Ishikawa (cell line): ENCODE data around the gene ATG7.

Experiments
- CEBPB ChIP-seq: IDR thresholded peaks from 2 replicates; pipeline ENCODE4 v1.6.1; 2012
- CREB1 ChIP-seq: IDR thresholded peaks from 2 replicates; pipeline ENCODE4 v1.6.1; 2012; ENCODE audit warnings: low read depth
- EP300 ChIP-seq: IDR thresholded peaks from 2 replicates; pipeline ENCODE4 v1.6.1; 2012; ENCODE audit warnings: borderline replicate concordance
- NFIC ChIP-seq: IDR thresholded peaks from 2 replicates; pipeline ENCODE4 v1.6.1; 2012
- RAD21 ChIP-seq: IDR thresholded peaks from 2 replicates; pipeline ENCODE4 v1.6.1; 2012; ENCODE audit warnings: low read depth
- TAF1 ChIP-seq: IDR thresholded peaks from 2 replicates; pipeline ENCODE4 v1.6.1; 2012; ENCODE audit warnings: low read depth, mild to moderate bottlenecking
- USF1 ChIP-seq: IDR thresholded peaks from 2 replicates; pipeline ENCODE4 v1.6.1; 2012
- YY1 ChIP-seq: IDR thresholded peaks from 2 replicates; pipeline ENCODE4 v1.6.1; 2012; ENCODE audit warnings: low read depth
- ZBTB7A ChIP-seq: IDR thresholded peaks from 2 replicates; pipeline ENCODE4 v1.6.1; 2012; ENCODE audit warnings: low read depth

GRCh38 chr3:11498646-11499045, 226.4 kb downstream of the ATG7 start:
- TF ChIP-seq EP300 (no peak), USF1 (no peak), YY1 (peak; percentile 85), CEBPB (no peak), ZBTB7A (no peak), TAF1 (no peak), NFIC (peak; percentile 74), RAD21 (no peak), CREB1 (no peak)
